Measurements from ENCODE around the gene MYO10.

Gene MYO10

GRCh38 chr5:16695779-16696178 is 240.3 kb downstream of the MYO10 start:
- no peak for DNase-seq

- DNase-seq, result no peak
Observed at GRCh38 chr5:16693879-16694278, 242.2 kb downstream of the MYO10 start.

GRCh38 chr5:16691731-16692130 is 244.4 kb downstream of the MYO10 start:
- no peak for DNase-seq

GRCh38 chr5:16690243-16690852 is 245.7 kb downstream of the MYO10 start:
- DNase-seq, result no peak

- no peak for DNase-seq
Observed at GRCh38 chr5:16687898-16688297, 248.2 kb downstream of the MYO10 start.

GRCh38 chr5:16685069-16685468 is 251.0 kb downstream of the MYO10 start:
- DNase-seq, result no peak

GRCh38 chr5:16681876-16682275 is 254.2 kb downstream of the MYO10 start:
- no peak for DNase-seq

- DNase-seq, result no peak
Observed at GRCh38 chr5:16679863-16680262, 256.2 kb downstream of the MYO10 start.

- no peak for DNase-seq
Observed at GRCh38 chr5:16679190-16679589, 256.9 kb downstream of the MYO10 start.

- no peak for DNase-seq
Observed at GRCh38 chr5:16675806-16676205, 260.3 kb downstream of the MYO10 start.

- no peak for DNase-seq
Observed at GRCh38 chr5:16674750-16675149, 261.3 kb downstream of the MYO10 start.

GRCh38 chr5:16673241-16674201 is 262.6 kb downstream of the MYO10 start:
- peak; percentile 13 for DNase-seq

GRCh38 chr5:16671208-16671607 is 264.9 kb downstream of the MYO10 start:
- DNase-seq, result no peak

GRCh38 chr5:16669776-16670175 is 266.3 kb downstream of the MYO10 start:
- no peak for DNase-seq

- no peak for DNase-seq
Observed at GRCh38 chr5:16668631-16669030, 267.5 kb downstream of the MYO10 start.

GRCh38 chr5:16668194-16668593 is 267.9 kb downstream of the MYO10 start:
- DNase-seq, result no peak

- DNase-seq, result peak; percentile 13
Observed at GRCh38 chr5:16666883-16667398, 269.1 kb downstream of the MYO10 start.

GRCh38 chr5:16666130-16666882 is 269.8 kb downstream of the MYO10 start:
- no peak for DNase-seq

GRCh38 chr5:16665601-16666000 is 270.5 kb downstream of the MYO10 start:
- DNase-seq, result no peak

- DNase-seq, result no peak
Observed at GRCh38 chr5:16664368-16664767, 271.7 kb downstream of the MYO10 start.

GRCh38 chr5:16663840-16664239 is 272.2 kb downstream of the MYO10 start:
- DNase-seq, result no peak

GRCh38 chr5:16661713-16662112 is 274.4 kb downstream of the MYO10 start:
- DNase-seq, result no peak

GRCh38 chr5:16660982-16661381 is 275.1 kb downstream of the MYO10 start:
- DNase-seq, result no peak
